Endothelial cell of umbilical vein (primary cell): ENCODE data around the gene JADE1. TPM values are rescaled to one million over a fixed set of nuclear protein-coding genes. Genes with fewer than 3 reads are reported as not detected.

ENCODE experiments used
- BruUV-seq: library from RNA; stranded (reverse); fragments of 400-500 nt; replicated peaks from 2 replicates; lab custom pipeline; 2021; lab: Mats Ljungman, UMichigan
- CTCF ChIA-PET: fragments of 300-600, 350-600 bp; sonication (Branson Sonifier 250); formaldehyde crosslinking; loops from one replicate; lab custom pipeline; 2021; ENCODE audit warnings: antibody characterized with exemption, inconsistent platforms; lab: Charles Lee
- POLR2A ChIA-PET: fragments of 300-600, 350-600 bp; sonication (Branson Sonifier 250); formaldehyde crosslinking; loops from one replicate; lab custom pipeline; 2021; ENCODE audit warnings: antibody characterized with exemption, inconsistent platforms; lab: Charles Lee
- DNase-seq: peaks from one replicate; pipeline ENCODE4 v3.0.0-alpha.2; 2011; ENCODE audit warnings: low read depth, low spot score
- FAIRE-seq: peaks from 2 replicates; lab custom pipeline; 2011; peaks lifted over from hg19 to GRCh38; lab: Jason Lieb, UNC
- H2AFZ ChIP-seq: 2 replicates; pipeline ENCODE4 v1.6.0; 2012; ENCODE audit warnings: low read depth, low read length, control low read depth, inconsistent platforms
- H3K27ac ChIP-seq: 2 replicates; pipeline ENCODE4 v1.5.1; 2011; ENCODE audit warnings: low read depth, mild to moderate bottlenecking, control low read depth, low read length, moderate library complexity; ENCODE audit not compliant: insufficient read depth
- H3K27me3 ChIP-seq, 2 experiments: 2 replicates each; pipeline versions ENCODE4 v1.6.0 to v1.6.1; 2011; ENCODE audit warnings: low read length in 2 of 2, mixed read lengths in 1 of 2; ENCODE audit not compliant: control insufficient read depth in 2 of 2, insufficient read depth in 2 of 2
- H3K36me3 ChIP-seq, 2 experiments: 2 replicates in 1 of 2; 3 replicates in 1 of 2; pipeline ENCODE4 v1.5.1; 2011; ENCODE audit warnings: low read length in 2 of 2, mild to moderate bottlenecking in 1 of 2, moderate library complexity in 1 of 2; ENCODE audit not compliant: control insufficient read depth in 2 of 2, insufficient read depth in 2 of 2; ENCODE audit errors: extremely low read depth in 1 of 2
- H3K4me1 ChIP-seq: 3 replicates; pipeline ENCODE4 v1.5.1; 2011; ENCODE audit warnings: mild to moderate bottlenecking, low read length; ENCODE audit not compliant: control insufficient read depth, insufficient read depth; ENCODE audit errors: extremely low read depth
- H3K4me2 ChIP-seq: 2 replicates; pipeline ENCODE4 v1.6.1; 2011; ENCODE audit warnings: low read length, control low read depth, mixed read lengths; ENCODE audit not compliant: insufficient read depth
- H3K4me3 ChIP-seq, 3 experiments: fragments of 200-600 bp in 1 of 3; sonication (generic), shearing (Covaris generic) in 1 of 3; replicated peaks in 1 of 3; 2 replicates each; pipeline ENCODE4 v1.5.1; 2011 to 2016; ENCODE audit warnings: control low read depth in 3 of 3, low read length in 3 of 3, mild to moderate bottlenecking in 2 of 3, inconsistent platforms in 1 of 3, low read depth in 1 of 3, moderate library complexity in 1 of 3; ENCODE audit not compliant: insufficient read depth in 1 of 3
- H3K79me2 ChIP-seq: 2 replicates; pipeline ENCODE4 v1.6.0; 2012; ENCODE audit warnings: low read length, inconsistent platforms; ENCODE audit not compliant: control insufficient read depth, insufficient read depth
- H3K9ac ChIP-seq: replicated peaks from 2 replicates; pipeline ENCODE3; 2011; ENCODE audit warnings: low read length, control low read depth; ENCODE audit not compliant: insufficient read depth; ENCODE audit errors: extremely low read depth
- H3K9me1 ChIP-seq: replicated peaks from 3 replicates; pipeline ENCODE4 v1.6.0; 2011; ENCODE audit warnings: mild to moderate bottlenecking, low read length; ENCODE audit not compliant: control insufficient read depth, insufficient read depth; ENCODE audit errors: extremely low read depth
- H3K9me3 ChIP-seq: replicated peaks from 2 replicates; pipeline ENCODE4 v1.5.1; 2012; ENCODE audit warnings: low read length, inconsistent platforms; ENCODE audit not compliant: control insufficient read depth, insufficient read depth
- H4K20me1 ChIP-seq: replicated peaks from 2 replicates; pipeline ENCODE3; 2011; ENCODE audit warnings: mild to moderate bottlenecking, low read length; ENCODE audit not compliant: control insufficient read depth, insufficient read depth; ENCODE audit errors: extremely low read depth
- EZH2 ChIP-seq: IDR thresholded peaks from 2 replicates; pipeline ENCODE4 v1.6.1; 2012; ENCODE audit warnings: borderline replicate concordance, low read depth, mild to moderate bottlenecking, moderate library complexity, low read length, inconsistent platforms; ENCODE audit not compliant: severe bottlenecking
- FOS ChIP-seq: IDR thresholded peaks from 2 replicates; pipeline ENCODE4 v1.6.1; 2011; ENCODE audit warnings: mild to moderate bottlenecking, low read length, moderate library complexity, borderline replicate concordance; ENCODE audit not compliant: insufficient read depth
- GATA2 ChIP-seq: IDR thresholded peaks from 2 replicates; pipeline ENCODE4 v1.7.0; 2011; ENCODE audit warnings: low read depth, mild to moderate bottlenecking, moderate library complexity, mixed read lengths, low read length; ENCODE audit not compliant: insufficient read length, insufficient read depth
- JUN ChIP-seq: IDR thresholded peaks from 2 replicates; pipeline ENCODE4 v1.6.1; 2011; ENCODE audit warnings: borderline replicate concordance, low read depth; ENCODE audit not compliant: insufficient read length, insufficient read depth
- MYC ChIP-seq: IDR thresholded peaks from one replicate; pipeline ENCODE4 v1.6.1; 2011; ENCODE audit warnings: mild to moderate bottlenecking, low read depth, low read length
- POLR2A ChIP-seq: IDR thresholded peaks from 2 replicates; pipeline ENCODE4 v1.6.1; 2012; ENCODE audit warnings: low read depth, mild to moderate bottlenecking, control low read depth, low read length
- dilution Hi-C: fragments of 300-500 bp; cut with MboI; formaldehyde crosslinking; loops from one replicate; pipeline ENCODE4 v1.15.0; 2019; ENCODE audit warnings: low sequenced_read_pairs; ENCODE audit not compliant: extremely low pct_ligation_motif_present
- intact Hi-C: fragments of 100-400 bp; cut with micrococcal nuclease; formaldehyde crosslinking; loops from one replicate; pipeline ENCODE4 v1.10.0; 2022
- polyA plus RNA-seq, 4 experiments: library from polyadenylated mRNA; depleted of rRNA in 3 of 4; stranded (reverse) in 3 of 4; unstranded in 1 of 4; fragments of >200 nt; gene quantifications; 2 replicates each; pipeline versions ENCODE4 v1.2.1 to v1.2.3, GENCODE V29; 2011 to 2012; ENCODE audit warnings: missing spikeins in 1 of 4
- total RNA-seq: library from RNA; stranded (reverse); gene quantifications from 2 replicates; pipeline ENCODE4 v1.2.3, GENCODE V29; 2021
- TF ChIP-seq, protein P1 (sequence below): IDR thresholded peaks from 2 replicates; pipeline ENCODE4 v1.6.1; 2011; ENCODE audit not compliant: insufficient read depth, insufficient read length
- TF ChIP-seq, protein P2 (sequence below), 2 donors: IDR thresholded peaks; 1 replicate in 1 of 2; 2 replicates in 1 of 2; pipeline ENCODE4 v1.5.1; 2011; ENCODE audit warnings: low read length in 2 of 2, mild to moderate bottlenecking in 2 of 2, moderate library complexity in 2 of 2, control low read depth in 1 of 2, inconsistent platforms in 1 of 2, low read depth in 1 of 2; ENCODE audit not compliant: insufficient read depth in 1 of 2; ENCODE audit errors: extremely low read depth in 1 of 2

JADE1 gene
- total and polyA plus RNA-seq, 2 donors (not counting 3 experiments of a cell fraction or from before 2014, with no cell fraction given): 13.6 to 45.6 TPM

DNA sequence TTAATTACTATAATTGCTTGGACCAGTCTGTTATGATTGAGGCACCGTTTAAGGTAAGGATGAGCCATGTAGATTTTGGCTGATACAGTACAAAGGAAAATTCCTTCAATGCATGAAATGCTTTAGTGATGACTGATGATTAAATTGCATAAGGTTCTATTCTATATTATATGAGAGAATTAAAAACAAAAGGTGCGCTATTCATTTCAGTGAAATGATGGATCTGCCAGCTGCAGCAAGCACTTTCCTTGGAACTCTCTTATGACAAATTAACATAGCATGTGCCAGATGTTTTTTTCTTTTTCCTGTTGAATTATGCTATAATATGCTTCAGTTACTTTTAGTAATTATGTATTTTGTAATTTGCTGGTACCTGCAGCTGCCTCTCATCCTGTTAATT is 98.5 kb downstream of the JADE1 start:
- FAIRE-seq (no peak), DNase-seq (no peak)
- dilution Hi-C loops (no loop called here), intact Hi-C loops (no loop called here)
- Histone ChIP-seq H3K4me3 (no peak overlapping the region), H3K27ac (no peak overlapping the region), H3K36me3 (no peaks in the 10 kb centered on the region), H3K9ac (no peak overlapping the region), H4K20me1 (no peaks in the 10 kb centered on the region), H2AFZ (no peak overlapping the region), H3K27me3 (no peaks in the 10 kb centered on the region), H3K9me1 (no peaks in the 10 kb centered on the region), H3K9me3 (no peaks in the 10 kb centered on the region), H3K79me2 (no peaks in the 10 kb centered on the region), H3K4me2 (no peak overlapping the region), H3K4me1 (no peaks in the 10 kb centered on the region)
- POLR2A ChIA-PET: no interaction called here
- TF ChIP-seq POLR2A (no peak), MYC (no peak), FOS (no peak), JUN (no peak), EZH2 (no peak), GATA2 (no peak)
- TF ChIP-seq, protein P1, sequence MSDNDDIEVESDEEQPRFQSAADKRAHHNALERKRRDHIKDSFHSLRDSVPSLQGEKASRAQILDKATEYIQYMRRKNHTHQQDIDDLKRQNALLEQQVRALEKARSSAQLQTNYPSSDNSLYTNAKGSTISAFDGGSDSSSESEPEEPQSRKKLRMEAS: no peak
- CTCF ChIA-PET: no interaction called here
- no TSS peak for BruUV-seq

DNA sequence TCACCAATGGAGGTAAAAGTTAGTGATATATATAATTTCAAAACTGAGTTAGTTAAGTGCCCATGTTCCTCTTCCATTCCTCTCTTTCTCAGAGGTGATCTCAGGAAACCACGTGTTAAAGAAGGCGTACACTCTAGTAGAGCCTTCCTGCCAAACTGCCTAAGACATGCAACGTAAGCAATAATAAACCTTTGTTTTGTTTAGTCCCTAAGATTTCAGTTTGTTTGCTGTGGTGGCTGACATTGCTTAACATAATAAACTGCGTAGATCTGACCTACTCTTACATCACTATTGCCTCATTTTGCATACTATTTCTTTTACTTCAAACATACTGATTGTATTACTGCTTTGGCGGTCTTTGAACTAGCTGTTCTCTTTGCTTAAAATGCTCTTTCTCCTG is 99.2 kb downstream of the JADE1 start:
- intact Hi-C loops (no loop called here), dilution Hi-C loops (no loop called here)
- Histone ChIP-seq H3K27ac (no peak overlapping the region), H4K20me1 (no peaks in the 10 kb centered on the region), H3K9ac (no peak overlapping the region), H3K9me3 (no peaks in the 10 kb centered on the region), H3K79me2 (no peaks in the 10 kb centered on the region), H3K4me2 (no peak overlapping the region), H3K9me1 (no peaks in the 10 kb centered on the region), H2AFZ (no peak overlapping the region), H3K36me3 (no peaks in the 10 kb centered on the region), H3K27me3 (no peaks in the 10 kb centered on the region), H3K4me1 (no peaks in the 10 kb centered on the region), H3K4me3 (no peak overlapping the region)
- ChIA-PET CTCF (no interaction called here), POLR2A (no interaction called here)
- DNase-seq (no peak), FAIRE-seq (no peak)
- BruUV-seq: no TSS peak
- TF ChIP-seq, protein P2, sequence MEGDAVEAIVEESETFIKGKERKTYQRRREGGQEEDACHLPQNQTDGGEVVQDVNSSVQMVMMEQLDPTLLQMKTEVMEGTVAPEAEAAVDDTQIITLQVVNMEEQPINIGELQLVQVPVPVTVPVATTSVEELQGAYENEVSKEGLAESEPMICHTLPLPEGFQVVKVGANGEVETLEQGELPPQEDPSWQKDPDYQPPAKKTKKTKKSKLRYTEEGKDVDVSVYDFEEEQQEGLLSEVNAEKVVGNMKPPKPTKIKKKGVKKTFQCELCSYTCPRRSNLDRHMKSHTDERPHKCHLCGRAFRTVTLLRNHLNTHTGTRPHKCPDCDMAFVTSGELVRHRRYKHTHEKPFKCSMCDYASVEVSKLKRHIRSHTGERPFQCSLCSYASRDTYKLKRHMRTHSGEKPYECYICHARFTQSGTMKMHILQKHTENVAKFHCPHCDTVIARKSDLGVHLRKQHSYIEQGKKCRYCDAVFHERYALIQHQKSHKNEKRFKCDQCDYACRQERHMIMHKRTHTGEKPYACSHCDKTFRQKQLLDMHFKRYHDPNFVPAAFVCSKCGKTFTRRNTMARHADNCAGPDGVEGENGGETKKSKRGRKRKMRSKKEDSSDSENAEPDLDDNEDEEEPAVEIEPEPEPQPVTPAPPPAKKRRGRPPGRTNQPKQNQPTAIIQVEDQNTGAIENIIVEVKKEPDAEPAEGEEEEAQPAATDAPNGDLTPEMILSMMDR (IDR thresholded peaks at IDR 0.05; ENCODE audit: extremely low read depth in 1 of 2, insufficient read depth in 1 of 2, low read depth in 1 of 2, low read length in 2 of 2): no peak
- no peak for TF ChIP-seq GATA2
- TF ChIP-seq POLR2A: no peak
- TF ChIP-seq EZH2: no peak
